WTC11 (cell line): ENCODE results near the gene CRAMP1. TPM values are rescaled to one million over a fixed set of nuclear protein-coding genes. Genes with fewer than 3 reads are reported as not detected.

Source experiments
- ATAC-seq: fragments of 200-7000 bp; cut with Tn5 transposase; 2 replicates; pipeline ENCODE4 v1.10.0; 2021; ENCODE audit warnings: mild to moderate bottlenecking, moderate library complexity
- CTCF ChIA-PET: fragments of 300-600 bp; sonication (Branson Sonifier 250); formaldehyde crosslinking; loops from one replicate; lab custom pipeline; 2021; ENCODE audit warnings: antibody characterized with exemption; lab: Charles Lee
- POLR2A ChIA-PET: fragments of 350-600 bp; sonication (Branson Sonifier 250); formaldehyde crosslinking; loops from one replicate; lab custom pipeline; 2021; ENCODE audit warnings: antibody characterized with exemption; lab: Charles Lee
- DNase-seq: peaks from one replicate; pipeline ENCODE4 v3.0.0; 2021; ENCODE audit warnings: low spot score
- H3K27ac Mint-ChIP-seq: 2 replicates; pipeline ENCODE4 v1.8.0; 2021; ENCODE audit warnings: mixed read lengths
- H3K27me3 Mint-ChIP-seq: 2 replicates; pipeline ENCODE4 v1.8.0; 2021; ENCODE audit warnings: low read depth, mild to moderate bottlenecking, moderate library complexity, mixed read lengths
- H3K36me3 Mint-ChIP-seq: 2 replicates; pipeline ENCODE4 v1.8.0; 2021; ENCODE audit warnings: mixed read lengths
- H3K4me1 Mint-ChIP-seq: 2 replicates; pipeline ENCODE4 v1.8.0; 2022; ENCODE audit warnings: mixed read lengths
- H3K4me3 Mint-ChIP-seq: 2 replicates; pipeline ENCODE4 v1.8.0; 2021; ENCODE audit warnings: mild to moderate bottlenecking, moderate library complexity, mixed read lengths
- H3K9me3 Mint-ChIP-seq: 2 replicates; pipeline ENCODE4 v1.8.0; 2021; ENCODE audit warnings: mixed read lengths
- CBFB ChIP-seq: sonication (generic); formaldehyde crosslinking; IDR thresholded peaks from 2 replicates; pipeline ENCODE4 v1.8.1; 2022; ENCODE audit warnings: mild to moderate bottlenecking, low read depth, missing genetic modification reagents
- CREB1 ChIP-seq: sonication (generic); formaldehyde crosslinking; IDR thresholded peaks from 2 replicates; pipeline ENCODE4 v1.8.0; 2023; ENCODE audit warnings: mild to moderate bottlenecking, missing genetic modification reagents
- E2F5 ChIP-seq: sonication (generic); formaldehyde crosslinking; IDR thresholded peaks from 2 replicates; pipeline ENCODE4 v1.8.1; 2022; ENCODE audit warnings: mild to moderate bottlenecking, moderate library complexity, missing genetic modification reagents
- GABPB1 ChIP-seq: sonication (generic); formaldehyde crosslinking; IDR thresholded peaks from 2 replicates; pipeline ENCODE4 v1.8.1; 2023; ENCODE audit warnings: mild to moderate bottlenecking, missing genetic modification reagents
- GRHL2 ChIP-seq: fragments of 250-450 bp; sonication (Bioruptor Pico); IDR thresholded peaks from 2 replicates; pipeline ENCODE4 v1.8.0; 2022; ENCODE audit warnings: mild to moderate bottlenecking, moderate library complexity; ENCODE audit not compliant: insufficient replicate concordance, severe bottlenecking
- MXD4 ChIP-seq: fragments of 250-450 bp; sonication (Bioruptor Pico); IDR thresholded peaks from 2 replicates; pipeline ENCODE4 v1.8.0; 2021; ENCODE audit warnings: mild to moderate bottlenecking, moderate library complexity, borderline replicate concordance
- NR1H2 ChIP-seq: sonication (generic); formaldehyde crosslinking; IDR thresholded peaks from 2 replicates; pipeline ENCODE4 v1.9.0; 2021; ENCODE audit warnings: mild to moderate bottlenecking, moderate library complexity, missing genetic modification reagents
- NR3C1 ChIP-seq: sonication (generic); formaldehyde crosslinking; conservative IDR thresholded peaks from 2 replicates; pipeline ENCODE4 v1.8.1; 2023; ENCODE audit warnings: low read depth, mild to moderate bottlenecking, missing genetic modification reagents
- PRRX2 ChIP-seq: fragments of 250-450 bp; sonication (Bioruptor Pico); IDR thresholded peaks from 2 replicates; pipeline ENCODE4 v1.8.0; 2021; ENCODE audit warnings: mild to moderate bottlenecking
- RORB ChIP-seq: fragments of 250-450 bp; sonication (Bioruptor Pico); IDR thresholded peaks from 2 replicates; pipeline ENCODE4 v1.9.0; 2021; ENCODE audit warnings: mild to moderate bottlenecking
- SMAD3 ChIP-seq: sonication (generic); formaldehyde crosslinking; IDR thresholded peaks from 2 replicates; pipeline ENCODE4 v1.8.0; 2022; ENCODE audit warnings: missing genetic modification reagents, mild to moderate bottlenecking, borderline replicate concordance
- ZBTB21 ChIP-seq: sonication (generic); formaldehyde crosslinking; IDR thresholded peaks from 2 replicates; pipeline ENCODE4 v1.8.1; 2023; ENCODE audit warnings: mild to moderate bottlenecking, missing genetic modification reagents, borderline replicate concordance
- ZNF219 ChIP-seq: sonication (generic); formaldehyde crosslinking; IDR thresholded peaks from 2 replicates; pipeline ENCODE4 v1.8.0; 2023; ENCODE audit warnings: missing genetic modification reagents, mild to moderate bottlenecking, borderline replicate concordance
- ZSCAN18 ChIP-seq: fragments of 250-450 bp; sonication (Bioruptor Pico); IDR thresholded peaks from 2 replicates; pipeline ENCODE4 v2.1.2; 2022; ENCODE audit warnings: mild to moderate bottlenecking, moderate library complexity
- total RNA-seq: library from RNA; stranded (reverse); gene quantifications from 3 replicates; pipeline ENCODE4 v1.2.3, GENCODE V29; 2021
- TF ChIP-seq, protein P1 (sequence below): fragments of 250-450 bp; sonication (Bioruptor Pico); IDR thresholded peaks from 2 replicates; pipeline ENCODE4 v1.9.0; 2021; ENCODE audit warnings: moderate library complexity, mild to moderate bottlenecking, inconsistent platforms, borderline replicate concordance

The CRAMP1 gene
- total RNA-seq, 1 experiment from 2014 or later: 27.4 TPM

DNA sequence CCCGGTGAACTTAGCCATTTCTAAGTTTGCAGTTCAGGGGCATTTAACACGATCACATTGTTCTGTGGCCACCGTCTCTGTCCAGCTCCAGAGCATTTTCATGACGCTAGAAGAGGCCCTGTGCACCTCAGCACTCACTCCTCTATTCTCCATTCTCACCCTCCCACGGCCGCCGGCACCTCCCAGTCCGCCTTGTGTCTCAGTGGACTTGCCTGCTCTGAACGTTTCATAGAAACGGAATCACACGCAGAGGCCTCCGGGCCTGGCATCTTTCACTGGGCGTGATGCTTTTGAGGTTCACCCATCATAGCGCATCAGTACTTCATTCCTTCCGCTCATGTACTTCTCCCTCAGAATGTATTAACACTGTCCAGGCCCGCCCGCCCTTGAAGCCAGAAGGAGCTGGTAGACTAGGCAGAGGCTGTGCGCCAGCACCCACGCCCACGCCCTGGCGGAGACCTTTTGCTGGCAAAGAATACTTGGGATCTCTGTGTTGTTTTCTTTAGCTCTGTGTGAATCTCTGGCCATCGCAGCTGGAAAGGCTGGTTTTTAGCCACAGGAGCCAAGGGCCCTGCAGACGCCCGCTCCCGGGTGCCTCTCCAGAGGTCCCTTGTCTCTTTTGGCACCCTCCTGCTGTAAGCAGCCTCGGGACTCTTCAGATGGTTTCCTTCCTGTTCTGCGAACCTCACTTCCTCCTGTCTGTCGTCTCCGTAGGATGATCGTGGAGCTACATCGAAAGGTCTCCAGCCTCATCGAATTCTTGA lies 42.5 kb downstream of the CRAMP1 start (continued):
- no peak for TF ChIP-seq GABPB1 (CRISPR knock-in tag)
- TF ChIP-seq CREB1 (CRISPR knock-in tag): no peak

DNA sequence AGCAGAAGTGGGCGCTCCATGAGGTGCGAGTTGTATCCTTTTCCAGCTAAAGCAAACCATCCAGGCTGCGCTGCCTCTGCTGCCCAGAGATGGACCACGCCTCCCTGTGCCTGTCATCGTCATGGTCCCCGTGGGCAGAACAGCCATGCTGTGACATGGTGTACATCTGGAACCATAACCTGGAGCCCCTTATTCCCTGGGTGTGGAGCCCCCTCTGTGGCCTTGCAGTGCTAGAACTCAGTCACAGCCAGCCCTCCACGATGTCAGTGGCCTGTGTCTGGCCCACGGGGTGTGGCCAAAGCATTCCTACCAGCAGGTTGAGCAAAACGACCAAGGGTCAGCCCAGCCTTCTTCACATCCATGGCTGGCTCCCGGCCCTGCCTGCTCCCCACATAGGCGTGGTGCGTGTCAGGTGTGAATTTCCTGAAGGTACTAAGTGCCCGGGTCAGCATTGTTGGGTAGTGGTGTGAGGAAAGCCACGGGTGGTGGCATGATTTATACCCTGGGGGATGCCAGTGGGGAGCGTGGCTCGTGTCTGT lies 43.2 kb downstream of the CRAMP1 start:
- H3K36me3 Mint-ChIP-seq: peaks cover 42% of the 10 kb centered on the region
- ATAC-seq (no peak), DNase-seq (no peak)
- no peaks in the 10 kb centered on the region for H3K4me1 Mint-ChIP-seq
- no peak overlapping the region for H3K4me3 Mint-ChIP-seq
- no peak overlapping the region for H3K27ac Mint-ChIP-seq
- TF ChIP-seq RORB (CRISPR knock-in tag) (no peak), MXD4 (CRISPR knock-in tag) (no peak), NR1H2 (CRISPR knock-in tag) (no peak), NR3C1 (CRISPR knock-in tag) (no peak)
- CTCF ChIA-PET: interaction anchor here (3.2 kb wide), 1 partner anchor 51 kb away, joined by 9 read pairs; the partner anchor contains the start of gene MAPK8IP3
- POLR2A ChIA-PET: no interaction called here
- no peaks in the 10 kb centered on the region for H3K27me3 Mint-ChIP-seq
- no peaks in the 10 kb centered on the region; the same call in 1 of the 2 replicates for H3K9me3 Mint-ChIP-seq

DNA sequence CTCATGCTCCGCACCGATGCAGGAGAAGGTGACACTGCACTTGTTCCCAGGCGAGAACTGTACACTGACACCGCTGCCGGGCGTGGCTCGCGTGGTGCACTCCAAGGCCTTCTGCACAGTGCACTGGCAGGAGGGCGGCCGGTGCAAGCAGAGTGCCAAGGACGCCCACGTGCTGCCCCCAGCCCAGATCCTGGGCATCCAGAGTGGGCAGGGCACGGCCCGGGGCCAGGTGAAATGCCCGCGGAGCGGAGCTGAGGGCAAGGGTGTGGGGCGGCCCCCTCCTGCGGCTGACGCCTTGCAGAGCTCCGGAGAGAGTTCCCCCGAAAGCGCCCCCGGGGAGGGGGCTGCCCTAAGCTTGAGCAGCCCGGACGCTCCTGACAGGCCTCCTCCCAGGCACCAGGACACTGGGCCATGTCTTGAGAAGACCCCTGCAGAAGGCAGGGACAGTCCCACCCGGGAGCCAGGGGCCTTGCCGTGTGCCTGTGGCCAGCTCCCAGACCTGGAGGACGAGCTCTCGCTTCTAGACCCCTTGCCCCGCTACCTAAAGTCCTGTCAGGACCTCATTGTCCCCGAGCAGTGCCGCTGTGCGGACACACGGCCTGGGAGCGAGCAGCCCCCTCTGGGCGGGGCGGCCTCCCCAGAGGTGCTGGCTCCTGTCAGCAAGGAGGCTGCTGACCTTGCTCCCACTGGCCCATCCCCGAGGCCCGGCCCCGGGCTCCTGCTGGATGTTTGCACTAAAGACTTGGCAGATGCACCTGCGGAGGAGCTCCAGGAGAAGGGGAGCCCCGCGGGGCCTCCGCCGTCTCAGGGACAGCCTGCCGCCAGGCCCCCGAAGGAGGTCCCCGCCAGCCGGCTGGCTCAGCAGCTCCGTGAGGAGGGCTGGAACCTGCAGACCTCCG lies 44.0 kb downstream of the CRAMP1 start:
- CTCF ChIA-PET: interaction anchor here (0.5 to 3.2 kb wide), 3 partner anchors 50 to 74 kb away, joined by 3 to 9 read pairs (median 4); partner anchors contain the start of gene MAPK8IP3

More for the DNA sequence above, 44.0 kb downstream of the CRAMP1 start:
- no peak for DNase-seq
- H3K27ac Mint-ChIP-seq: no peak overlapping the region
- POLR2A ChIA-PET: no interaction called here
- no peaks in the 10 kb centered on the region for H3K4me1 Mint-ChIP-seq
- peaks cover 35% of the 10 kb centered on the region for H3K36me3 Mint-ChIP-seq
- ATAC-seq: no peak
- no peak overlapping the region for H3K4me3 Mint-ChIP-seq
- H3K27me3 Mint-ChIP-seq: no peaks in the 10 kb centered on the region
- H3K9me3 Mint-ChIP-seq: no peaks in the 10 kb centered on the region; the same call in 1 of the 2 replicates
- TF ChIP-seq ZSCAN18 (CRISPR knock-in tag) (no peak), PRRX2 (CRISPR knock-in tag) (no peak), GRHL2 (CRISPR knock-in tag) (no peak), ZNF219 (CRISPR knock-in tag) (no peak), E2F5 (CRISPR knock-in tag) (no peak), CBFB (CRISPR knock-in tag) (no peak), RORB (CRISPR knock-in tag) (no peak), ZBTB21 (CRISPR knock-in tag) (no peak), SMAD3 (CRISPR knock-in tag) (no peak)
- TF ChIP-seq, protein P1, sequence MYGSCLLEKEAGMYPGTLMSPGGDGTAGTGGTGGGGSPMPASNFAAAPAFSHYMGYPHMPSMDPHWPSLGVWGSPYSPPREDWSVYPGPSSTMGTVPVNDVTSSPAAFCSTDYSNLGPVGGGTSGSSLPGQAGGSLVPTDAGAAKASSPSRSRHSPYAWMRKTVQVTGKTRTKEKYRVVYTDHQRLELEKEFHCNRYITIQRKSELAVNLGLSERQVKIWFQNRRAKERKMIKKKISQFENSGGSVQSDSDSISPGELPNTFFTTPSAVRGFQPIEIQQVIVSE (CRISPR knock-in tag): no peak
- TF ChIP-seq, all 79 proteins: peak for 0
